HEK293 (cell line): Measurements from ENCODE around the gene SEMA6D.

ENCODE experiments used
- REST ChIP-seq: fragments of 450-650 bp; formaldehyde crosslinking; IDR thresholded peaks from 2 replicates; pipeline ENCODE4 v1.5.1; 2016; ENCODE audit warnings: missing biosample characterization, missing genetic modification characterization
- ZNF280D ChIP-seq: fragments of 450-650 bp; formaldehyde crosslinking; IDR thresholded peaks from 2 replicates; pipeline ENCODE4 v1.5.1; 2016; ENCODE audit warnings: missing biosample characterization, missing genetic modification characterization
- ZNF423 ChIP-seq: fragments of 450-650 bp; formaldehyde crosslinking; IDR thresholded peaks from 2 replicates; pipeline ENCODE4 v1.5.1; 2016; ENCODE audit warnings: missing biosample characterization, missing genetic modification characterization
- ZNF501 ChIP-seq: fragments of 450-650 bp; formaldehyde crosslinking; IDR thresholded peaks from 2 replicates; pipeline ENCODE4 v1.5.1; 2016; ENCODE audit warnings: missing biosample characterization, missing genetic modification characterization
- ZNF777 ChIP-seq: fragments of 450-650 bp; formaldehyde crosslinking; IDR thresholded peaks from 2 replicates; pipeline ENCODE4 v1.5.1; 2017; ENCODE audit warnings: missing biosample characterization, missing genetic modification characterization, borderline replicate concordance
- TF ChIP-seq, protein P1 (sequence below): fragments of 450-650 bp; formaldehyde crosslinking; IDR thresholded peaks from 2 replicates; pipeline ENCODE4 v1.5.1; 2016; ENCODE audit warnings: missing biosample characterization, missing genetic modification characterization

GRCh38 chr15:47707391-47707790 lies 9.9 kb upstream of the SEMA6D start:
- TF ChIP-seq, protein P1, sequence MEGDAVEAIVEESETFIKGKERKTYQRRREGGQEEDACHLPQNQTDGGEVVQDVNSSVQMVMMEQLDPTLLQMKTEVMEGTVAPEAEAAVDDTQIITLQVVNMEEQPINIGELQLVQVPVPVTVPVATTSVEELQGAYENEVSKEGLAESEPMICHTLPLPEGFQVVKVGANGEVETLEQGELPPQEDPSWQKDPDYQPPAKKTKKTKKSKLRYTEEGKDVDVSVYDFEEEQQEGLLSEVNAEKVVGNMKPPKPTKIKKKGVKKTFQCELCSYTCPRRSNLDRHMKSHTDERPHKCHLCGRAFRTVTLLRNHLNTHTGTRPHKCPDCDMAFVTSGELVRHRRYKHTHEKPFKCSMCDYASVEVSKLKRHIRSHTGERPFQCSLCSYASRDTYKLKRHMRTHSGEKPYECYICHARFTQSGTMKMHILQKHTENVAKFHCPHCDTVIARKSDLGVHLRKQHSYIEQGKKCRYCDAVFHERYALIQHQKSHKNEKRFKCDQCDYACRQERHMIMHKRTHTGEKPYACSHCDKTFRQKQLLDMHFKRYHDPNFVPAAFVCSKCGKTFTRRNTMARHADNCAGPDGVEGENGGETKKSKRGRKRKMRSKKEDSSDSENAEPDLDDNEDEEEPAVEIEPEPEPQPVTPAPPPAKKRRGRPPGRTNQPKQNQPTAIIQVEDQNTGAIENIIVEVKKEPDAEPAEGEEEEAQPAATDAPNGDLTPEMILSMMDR (tag by site-specific recombination) = no peak
- no peak for TF ChIP-seq ZNF423 (tag by site-specific recombination)
- no peak for TF ChIP-seq ZNF501
- no peak for TF ChIP-seq ZNF280D (tag by site-specific recombination)
- TF ChIP-seq REST (tag by site-specific recombination) = no peak
- no peak for TF ChIP-seq ZNF777 (tag by site-specific recombination)
